CD4-positive, alpha-beta T cell treated with Interleukin-10 for 1 hour (primary cell): ENCODE measurements around the gene KLF13.

Source experiments
- DNase-seq: peaks from one replicate; pipeline ENCODE4 v3.0.0-alpha.2; 2020

KLF13 gene

DNA sequence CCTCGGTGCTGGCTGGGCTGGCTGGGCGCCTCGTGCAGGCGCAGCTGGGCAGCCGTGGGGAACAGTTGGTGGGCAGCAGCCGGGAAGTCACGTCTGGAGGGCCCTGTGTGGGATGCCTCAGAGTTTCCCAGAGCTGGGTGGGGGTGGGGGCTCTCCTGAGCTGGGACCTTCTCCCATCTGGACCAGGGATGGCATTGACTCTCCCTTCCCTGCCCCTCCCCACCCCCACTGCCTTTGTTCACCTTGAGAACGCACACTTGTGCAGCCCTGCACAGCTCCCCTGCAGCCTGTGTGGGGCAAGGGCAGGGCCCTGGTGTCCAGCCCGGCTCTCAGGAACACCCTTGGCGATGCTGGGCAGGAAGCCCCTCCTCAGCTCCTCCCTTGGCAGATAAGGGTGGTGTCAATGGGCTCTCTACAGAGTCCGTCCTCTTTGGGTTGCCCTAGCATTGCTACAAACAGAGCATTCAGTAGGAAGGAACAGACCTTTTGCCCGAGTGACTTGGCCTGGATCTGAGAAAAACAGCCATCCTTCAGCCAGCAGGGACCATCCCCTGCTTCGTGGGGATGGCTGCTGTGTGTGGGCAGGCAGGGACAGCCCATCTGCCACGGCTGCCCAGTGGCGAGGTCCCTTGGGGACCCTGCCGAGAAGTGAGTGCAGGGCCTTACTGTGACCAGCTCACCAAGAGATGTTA is 25.5 kb upstream of the KLF13 start:
- DNase-seq: no peak

DNA sequence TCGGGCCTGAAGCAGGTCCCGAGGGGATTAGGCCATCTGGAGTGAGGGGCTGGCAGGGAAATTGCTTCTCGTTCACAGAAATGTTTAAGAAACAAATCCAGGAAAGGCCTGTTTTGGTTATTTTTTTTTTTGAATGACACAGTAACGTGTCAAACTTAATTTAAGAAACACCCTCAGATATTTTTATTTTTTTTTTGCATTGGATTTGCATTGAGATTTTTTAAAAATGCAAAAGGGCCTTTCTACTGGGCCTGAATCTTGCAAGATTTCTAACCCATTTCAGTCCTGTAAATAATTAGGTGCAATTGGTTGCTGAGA is 25.0 kb upstream of the KLF13 start:
- no peak for DNase-seq

DNA sequence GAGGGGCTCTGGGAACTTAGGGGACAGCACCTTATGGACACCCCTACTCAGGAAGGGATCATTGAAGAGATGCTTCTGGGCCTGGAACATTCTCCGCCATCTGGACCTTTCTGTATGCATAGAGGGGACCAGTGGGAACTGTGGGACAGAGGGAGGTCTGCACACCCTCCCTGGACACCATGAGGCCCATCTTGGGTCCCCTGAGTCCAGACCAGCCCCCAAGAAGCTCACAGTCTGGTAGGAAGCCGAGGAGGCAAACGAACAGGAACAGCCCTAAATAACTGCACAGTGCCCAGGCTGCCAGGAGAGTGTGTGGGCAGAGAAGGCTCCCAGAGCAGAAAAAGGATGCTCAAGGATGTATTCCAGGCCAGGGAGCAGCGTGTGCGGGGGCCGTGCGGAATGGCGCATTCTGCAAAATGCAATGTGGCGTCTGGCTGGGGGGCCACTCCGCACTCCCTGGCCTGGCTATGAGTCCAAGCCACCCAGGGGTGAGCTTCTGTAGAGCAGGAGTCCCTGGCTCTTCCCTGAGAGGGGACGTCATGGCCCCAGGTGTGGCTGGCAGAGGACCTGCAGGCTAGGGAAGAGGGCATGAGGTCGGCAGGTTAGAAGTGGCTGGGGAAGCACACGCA is 24.5 kb upstream of the KLF13 start:
- no peak for DNase-seq

DNA sequence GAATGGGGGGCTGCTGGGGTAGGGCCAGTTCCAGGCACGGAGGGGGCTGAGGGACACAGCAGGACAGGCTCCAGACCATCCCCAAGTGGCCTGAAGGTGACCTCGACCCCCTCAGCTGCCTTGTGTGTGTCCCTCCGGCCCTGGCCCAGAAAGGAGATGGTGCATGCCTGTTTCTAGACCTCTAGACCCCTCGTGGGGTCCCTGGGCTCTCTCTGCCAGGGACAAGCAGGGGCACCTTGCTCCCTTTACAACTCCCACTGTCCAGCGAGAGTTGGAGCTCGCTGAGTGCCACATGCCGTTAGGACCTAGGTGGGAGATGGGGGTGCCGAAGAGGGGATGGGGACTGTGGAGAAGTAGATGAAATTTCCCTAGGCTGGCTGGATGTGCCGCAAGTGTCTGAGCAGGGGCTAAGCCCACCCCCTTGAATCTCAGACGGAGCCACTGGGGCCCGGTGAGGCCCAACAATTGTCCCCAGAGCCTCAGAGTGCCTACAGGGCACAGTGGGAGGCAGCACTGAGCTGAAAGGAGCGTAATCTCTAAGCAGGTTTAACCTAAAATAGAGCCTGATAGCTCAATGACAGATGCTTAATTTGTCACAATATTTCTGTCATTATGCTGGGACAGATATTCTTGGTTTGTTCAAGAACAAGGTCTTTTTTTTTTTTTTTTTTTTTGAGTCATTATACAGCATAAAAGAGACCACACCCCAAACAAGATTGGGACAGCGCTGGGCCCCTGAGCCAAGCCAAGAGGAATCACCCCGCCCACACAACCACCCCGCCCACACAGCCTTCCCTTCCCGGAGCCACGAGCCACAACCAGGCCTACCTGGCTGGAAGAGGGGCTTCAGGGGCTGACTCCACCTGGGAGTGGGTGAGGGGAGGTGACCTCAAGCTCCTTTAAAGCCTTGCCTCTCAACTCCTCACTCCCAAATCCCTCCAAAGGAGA is 23.6 kb upstream of the KLF13 start:
- peak; percentile 23 for DNase-seq

DNA sequence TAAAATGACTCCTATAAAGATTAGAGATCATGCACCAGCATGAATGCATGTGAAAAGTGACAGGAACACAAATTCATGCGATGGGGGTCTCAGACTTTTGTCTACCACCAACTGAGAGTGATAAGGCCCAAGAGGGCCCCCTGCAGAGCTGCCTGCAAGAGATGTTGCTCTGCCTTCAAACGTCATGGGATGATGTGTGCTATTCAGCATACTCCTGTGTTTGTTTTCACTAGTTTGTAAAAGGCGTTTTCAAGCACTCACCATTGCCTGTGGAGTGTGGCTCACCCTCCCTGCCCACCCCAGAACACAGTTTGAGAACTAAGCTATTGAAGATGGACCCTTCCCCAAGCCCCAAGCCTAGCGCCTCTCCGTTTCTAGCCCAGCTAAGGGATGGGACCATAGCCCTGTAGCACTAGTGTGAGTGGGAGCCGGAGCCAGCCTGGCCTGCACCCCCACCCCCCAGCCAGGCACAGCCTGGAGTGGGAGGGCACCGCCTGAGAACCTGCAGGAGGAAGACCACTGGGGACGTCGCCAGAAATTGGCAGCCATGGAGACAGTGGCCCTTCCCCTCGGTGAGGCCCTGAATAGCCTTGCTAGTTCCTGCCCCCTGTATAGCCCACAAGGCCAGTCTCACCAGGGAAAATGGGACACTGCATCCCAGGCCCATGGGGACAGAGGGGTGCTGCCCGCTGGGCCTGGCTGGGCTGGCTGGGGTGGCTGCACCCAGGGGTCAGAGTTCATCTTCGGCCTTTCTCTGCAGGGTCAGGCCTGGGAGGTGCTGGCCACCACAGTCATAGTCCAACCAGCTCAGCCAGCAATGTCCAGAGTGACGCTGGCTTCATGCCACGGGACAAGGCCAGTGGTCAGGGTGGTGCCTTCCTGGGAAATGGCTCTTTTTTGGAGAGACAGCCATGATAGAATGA is 22.6 kb upstream of the KLF13 start:
- no peak for DNase-seq

DNA sequence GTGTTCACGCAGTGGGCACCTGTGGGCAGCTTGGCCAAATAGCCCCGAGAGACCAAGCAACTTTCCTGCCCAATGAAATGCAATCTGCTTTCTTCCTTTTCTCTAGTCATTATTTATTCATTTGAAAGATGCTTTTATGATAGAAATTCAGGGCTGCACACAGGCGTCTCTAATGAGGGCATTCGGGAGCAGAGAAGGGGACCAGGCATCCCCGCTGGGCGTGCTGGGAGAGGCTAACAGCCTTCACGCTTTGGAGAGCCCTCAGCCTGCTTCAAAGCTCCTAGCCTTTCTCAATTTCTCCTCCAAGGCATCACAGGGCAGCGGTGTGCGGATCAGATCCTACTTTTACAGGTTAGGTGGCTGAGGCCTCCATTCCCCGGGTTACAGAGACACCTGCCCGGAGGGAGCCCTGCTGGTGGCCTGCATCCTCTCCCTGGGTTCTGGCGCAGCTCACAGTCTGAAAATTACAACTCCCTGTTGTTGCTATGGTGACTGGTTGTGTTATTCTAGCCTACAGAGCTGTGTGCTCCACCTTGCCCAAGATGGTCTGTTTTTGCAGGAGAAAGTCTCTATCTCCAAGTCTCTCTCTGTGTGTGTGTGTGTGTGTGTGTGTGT is 21.8 kb upstream of the KLF13 start:
- peak; percentile 23 for DNase-seq

DNA sequence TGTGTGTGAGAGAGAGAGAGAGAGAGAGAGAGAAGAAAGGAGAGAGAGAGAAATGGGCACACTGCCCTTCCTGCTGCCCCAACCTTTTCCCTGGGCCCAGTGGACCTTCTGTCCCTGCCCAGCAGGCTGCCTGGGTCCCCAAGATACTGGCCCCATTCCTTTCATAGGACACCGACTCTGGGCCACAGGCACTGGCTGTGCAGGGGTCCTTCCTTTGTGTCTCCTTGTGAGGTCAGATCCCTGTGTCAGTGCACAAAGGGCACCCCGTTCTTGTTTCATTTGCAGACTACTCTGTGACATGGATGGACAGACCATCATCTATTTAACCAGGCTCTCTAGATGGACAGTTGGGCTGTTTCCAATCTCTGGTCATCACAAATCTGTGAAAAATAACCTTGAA is 21.3 kb upstream of the KLF13 start:
- DNase-seq: no peak

DNA sequence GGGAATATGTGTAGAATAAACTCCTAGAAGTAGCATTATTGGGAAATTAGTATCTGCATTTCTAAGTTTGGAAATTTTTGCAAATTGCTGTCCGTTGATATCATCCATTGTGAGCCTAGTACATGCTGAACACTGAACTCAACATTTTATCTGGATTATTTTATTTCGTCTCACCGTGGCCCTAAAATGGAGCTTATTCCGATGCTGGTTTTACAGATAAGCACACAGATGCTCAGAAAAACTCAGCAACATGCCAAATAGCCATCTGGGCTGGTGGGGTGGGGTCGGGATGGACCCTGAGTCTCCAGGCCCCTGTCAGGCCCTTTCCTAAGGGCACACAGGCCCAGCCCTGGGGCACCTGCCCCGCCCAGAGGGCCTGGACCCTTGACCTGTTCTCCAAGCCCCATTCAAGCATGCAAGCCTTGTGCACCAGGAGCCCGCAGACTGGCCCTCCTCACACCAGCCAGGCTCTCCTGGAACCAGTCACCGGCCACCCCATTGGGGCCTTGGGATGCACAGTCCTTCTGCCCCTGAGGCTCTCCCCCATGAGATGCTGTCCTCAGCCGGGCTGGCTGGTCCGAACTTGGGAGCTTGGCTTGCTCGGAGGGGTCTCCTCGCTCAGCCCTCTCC is 20.7 kb upstream of the KLF13 start:
- DNase-seq: no peak

DNA sequence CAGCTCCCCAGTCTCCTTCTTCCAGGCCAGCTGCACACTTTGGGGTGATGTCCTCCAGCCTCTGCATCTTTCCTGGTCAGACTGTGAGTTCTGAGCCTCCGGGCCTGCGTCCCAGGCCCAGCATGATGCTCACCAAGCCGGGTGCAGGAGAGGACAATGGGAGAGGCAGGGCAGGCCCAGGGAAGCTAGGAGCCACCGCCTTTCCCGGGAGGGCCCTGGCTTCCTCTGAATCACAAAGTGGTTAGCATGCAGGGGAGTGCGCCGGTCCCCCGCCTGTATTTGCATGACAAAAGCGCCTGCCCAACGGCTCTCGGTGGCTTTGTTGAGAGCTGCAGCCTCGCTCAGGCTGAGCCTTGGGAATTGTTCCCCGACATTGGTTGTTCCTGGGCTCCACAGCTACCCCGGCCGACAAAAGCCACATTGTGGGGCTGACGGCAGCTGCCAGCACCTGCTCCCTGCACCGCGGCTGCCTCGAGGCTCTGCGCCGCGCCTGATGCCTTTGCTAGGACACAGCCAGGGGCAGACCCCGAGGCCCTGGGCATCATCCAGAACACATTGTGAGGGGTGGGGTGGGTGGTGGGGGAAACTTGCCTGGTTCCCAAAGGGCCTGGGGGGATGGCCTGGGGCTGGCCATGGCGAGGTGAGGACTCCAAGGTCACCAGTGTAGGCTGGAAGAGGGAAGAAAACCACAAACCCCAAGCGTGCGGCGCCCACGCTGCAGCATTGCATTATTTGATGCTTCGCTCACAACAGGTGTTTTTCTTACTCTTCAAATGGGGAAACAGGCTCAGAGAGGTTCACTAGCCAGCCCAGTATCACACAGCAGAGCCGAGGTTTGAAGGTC is 20.0 kb upstream of the KLF13 start:
- DNase-seq: no peak

DNA sequence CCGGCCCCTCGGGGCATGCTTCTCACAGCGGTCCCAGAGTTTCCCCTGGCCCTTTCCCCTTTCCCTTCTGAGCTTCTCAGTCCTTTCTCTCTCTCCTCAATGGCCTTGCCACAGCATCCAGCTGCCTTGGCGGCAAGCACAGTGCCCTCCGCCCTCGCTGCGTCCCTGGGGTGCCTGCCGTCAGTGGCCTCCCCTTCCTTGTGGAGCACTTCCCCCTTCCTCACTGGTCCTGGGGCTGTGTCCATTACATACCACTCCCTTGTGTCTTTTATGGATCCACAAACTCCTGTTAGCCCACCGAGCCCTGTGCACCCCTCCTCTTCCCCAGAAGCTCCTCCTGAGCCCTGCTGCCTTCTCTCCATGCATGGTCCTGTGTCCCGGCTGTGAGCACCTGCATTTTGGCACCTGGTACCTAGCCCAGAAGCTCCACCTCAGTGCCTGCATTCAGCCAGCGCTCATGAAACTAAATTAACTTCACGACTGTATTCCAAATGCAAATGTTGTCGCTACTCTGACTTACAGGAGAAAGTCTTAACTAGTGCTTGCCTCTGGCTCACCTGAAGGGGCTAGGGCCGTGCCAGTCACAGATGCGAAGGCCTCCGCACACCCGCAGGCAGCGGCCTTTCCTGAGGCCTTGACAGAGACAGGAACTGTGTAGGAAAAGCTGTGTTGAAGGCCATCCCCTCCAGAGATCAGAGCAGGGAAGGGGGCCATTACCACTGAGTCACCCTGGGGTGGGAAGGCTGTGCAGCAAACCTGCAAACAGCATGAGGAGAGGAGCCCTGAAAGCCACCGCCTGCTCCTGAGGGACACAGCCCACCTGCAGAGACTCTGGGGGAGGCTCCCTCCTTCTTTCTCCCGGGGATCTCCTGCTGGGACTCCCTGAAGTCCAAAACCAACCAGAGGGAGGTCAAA is 19.1 kb upstream of the KLF13 start:
- no peak for DNase-seq

DNA sequence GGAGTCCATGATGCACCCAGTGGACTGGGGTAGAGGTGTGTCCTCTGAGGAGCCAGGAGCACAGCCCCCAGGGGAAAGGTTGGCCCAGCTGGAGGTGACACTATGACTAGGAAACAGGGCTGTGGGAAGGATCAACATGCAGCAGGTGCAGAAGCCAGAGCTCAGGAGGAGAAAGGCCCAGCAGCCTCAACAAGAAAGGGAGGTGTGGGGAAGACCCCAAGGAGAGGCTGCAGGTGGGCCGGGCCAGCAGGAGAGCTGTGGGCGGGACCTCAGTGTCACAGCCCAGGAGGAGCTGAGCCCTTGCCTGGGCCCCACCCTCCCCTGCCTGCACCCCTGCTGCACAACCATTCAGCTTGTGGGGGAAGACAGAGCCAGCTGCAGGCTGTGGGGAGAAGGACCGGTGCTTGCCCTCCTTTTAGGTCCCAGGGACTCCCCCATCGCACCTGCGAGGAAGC is 18.4 kb upstream of the KLF13 start:
- no peak for DNase-seq

DNA sequence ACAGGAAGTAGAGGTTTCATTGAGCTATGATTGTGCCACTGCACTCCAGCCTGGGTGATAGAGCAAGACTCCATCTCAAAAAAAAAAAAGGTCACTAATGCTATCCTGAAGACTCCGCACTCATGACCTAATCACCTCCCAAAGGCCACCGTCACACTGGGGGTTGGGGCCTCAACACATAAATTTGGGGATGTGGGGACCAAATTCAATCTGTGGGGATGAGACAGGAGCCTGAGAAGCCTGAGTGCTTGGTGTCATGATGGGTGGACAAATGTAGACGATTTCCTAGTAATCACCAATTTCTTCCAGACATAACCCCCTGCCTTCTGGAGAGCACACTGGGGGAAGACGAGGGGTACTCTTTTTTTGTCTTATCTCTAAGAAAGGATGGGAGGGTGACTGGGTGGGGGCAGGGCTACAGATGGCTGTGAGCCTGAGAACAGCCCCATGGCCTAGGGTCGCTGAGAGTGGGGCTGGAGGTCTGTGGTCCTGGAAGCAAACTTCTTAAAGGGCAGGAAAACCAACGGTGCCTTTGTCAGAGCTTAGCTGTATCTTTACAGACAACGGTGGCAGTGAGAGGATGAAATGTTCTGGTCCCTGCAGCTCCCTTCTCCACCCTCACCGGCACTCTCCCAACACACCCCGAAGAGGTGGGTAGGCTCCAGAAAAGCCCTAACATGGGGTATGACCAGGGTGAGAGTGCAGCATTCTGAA is 16.6 kb upstream of the KLF13 start:
- DNase-seq: no peak

DNA sequence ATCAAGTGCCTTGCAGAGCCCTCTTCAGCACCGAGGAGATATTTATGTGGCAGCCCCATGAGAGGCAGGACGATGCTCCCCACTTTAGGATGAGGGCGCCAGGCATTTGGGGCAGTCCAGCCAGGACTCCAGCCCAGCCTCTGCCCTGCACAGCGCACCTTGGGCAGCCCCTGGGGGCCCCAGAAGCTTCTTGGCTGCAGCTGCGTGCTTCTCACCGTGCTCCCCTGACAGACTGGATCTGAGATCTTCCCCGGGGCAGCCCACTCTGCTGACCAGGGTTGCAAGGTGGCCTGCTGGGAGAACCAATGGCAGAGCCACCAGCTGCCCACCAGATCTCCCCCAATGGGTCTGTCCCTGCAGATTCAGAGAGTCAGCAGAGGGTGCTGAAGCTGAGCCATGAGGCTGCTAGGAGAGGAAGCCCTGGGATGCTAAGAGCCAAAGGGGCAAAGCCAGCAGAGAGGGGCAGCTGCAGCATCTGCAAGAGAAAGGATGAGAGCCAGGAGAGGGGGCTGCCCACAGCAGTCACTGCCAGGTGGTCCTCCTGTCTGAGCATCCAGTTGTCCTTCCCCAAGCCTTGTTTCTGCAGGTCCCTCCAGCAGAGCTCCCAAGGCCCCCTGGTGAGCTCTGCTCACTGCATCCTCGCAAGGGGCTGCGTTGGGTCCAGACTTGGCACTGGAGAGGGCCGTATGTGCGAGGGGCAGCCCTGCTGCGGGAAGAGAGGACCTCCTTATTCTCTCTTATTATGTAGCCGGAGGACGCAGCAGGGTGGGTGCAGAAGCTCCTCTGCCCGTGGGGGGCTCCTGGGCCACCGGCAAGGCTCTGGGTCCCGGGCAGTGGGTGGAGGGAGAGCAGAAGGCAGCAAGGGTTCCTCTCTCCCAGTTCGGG is 14.7 kb upstream of the KLF13 start:
- DNase-seq: no peak

DNA sequence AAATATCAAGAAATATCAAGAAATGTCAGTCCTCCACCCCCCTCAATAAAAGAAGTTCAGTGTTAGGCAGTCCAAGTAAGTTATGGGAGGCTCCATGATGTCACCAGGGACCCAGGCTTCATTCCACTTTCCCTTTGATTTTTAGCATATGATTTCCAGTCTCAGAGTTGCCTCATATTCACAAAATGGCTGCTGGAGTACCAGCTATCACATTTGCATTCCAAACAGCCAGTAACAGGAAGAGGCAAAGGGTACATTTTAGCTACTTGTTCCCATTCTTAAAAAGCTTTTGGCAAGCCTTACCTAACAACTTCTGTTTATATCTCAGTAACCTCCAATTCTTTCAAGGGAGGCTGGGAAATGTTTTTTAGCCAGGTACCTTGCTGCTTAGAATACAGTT is 13.4 kb upstream of the KLF13 start:
- no peak for DNase-seq

DNA sequence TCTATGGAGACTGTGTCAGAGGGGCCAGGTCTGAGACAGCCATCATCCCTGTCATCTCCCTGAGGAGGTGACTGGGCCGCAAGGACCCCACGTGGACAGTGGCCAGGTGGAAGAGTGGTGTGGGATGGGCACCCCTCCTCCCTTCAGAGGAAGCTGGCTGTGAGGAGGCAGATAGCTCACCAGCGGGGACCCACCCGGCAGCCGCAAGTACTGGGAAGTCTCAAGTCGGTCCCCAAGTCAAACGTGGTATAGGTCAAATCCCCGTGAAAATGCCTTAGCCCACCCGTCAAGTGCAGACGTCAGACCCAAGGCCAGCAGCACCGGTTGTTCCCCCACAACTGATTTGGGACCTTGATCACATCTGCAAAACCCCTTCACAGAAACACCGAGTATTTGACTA is 12.3 kb upstream of the KLF13 start:
- DNase-seq: no peak

DNA sequence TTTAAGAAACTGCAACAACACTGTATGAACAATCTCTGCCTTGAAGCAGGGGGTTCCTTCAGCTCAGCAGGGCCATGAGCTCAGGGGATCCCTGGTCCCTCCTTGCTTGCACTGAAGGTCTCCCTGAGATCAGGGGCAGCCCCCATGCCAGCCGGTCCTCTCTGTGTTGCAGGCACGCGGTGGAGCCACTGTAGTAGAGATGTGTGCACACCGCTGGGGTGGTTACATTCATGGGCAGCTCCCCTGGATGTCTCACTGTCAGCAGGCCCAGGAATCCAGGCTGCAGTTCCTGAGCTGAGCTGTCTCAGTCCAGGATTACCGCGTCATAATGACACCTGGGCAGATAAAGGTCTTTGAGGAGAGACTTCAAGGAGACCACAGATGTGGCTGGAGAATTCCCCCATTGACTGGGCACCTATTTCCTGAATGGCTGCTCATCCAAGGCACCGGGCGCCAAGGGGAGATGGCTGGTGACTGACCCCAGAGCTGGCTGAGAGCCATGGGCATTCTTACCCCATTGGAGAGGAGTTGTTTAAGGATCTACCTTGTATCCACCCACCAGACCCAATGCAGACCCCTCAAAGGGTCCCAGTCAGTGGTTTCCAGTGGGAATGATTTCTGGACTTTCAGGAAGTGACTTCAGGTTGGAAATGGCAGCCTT is 10.4 kb upstream of the KLF13 start:
- no peak for DNase-seq

DNA sequence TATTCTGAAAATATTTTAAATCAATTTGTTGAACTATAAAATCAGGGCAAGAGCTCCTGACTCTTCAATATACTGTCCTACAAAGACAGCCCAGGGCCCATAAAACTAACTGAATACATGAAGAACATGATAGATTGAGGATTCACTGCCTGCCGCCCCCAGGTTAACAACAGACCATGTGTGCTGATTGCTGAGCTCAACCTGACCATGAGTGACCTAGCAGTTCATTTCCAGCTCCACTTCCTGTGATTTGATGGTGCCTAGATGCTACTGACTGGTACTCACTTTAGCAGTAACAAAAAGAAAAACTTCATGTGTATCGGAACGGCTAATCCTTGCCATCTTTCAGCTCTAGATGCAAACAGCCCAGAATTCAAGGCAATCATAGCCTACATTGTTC is 9.6 kb upstream of the KLF13 start:
- DNase-seq: no peak
